ENCODE data around the gene KIF21A. TPM values are rescaled to one million over a fixed set of nuclear protein-coding genes. Genes with fewer than 3 reads are reported as not detected.

KIF21A gene
- total and polyA plus RNA-seq, 2 donors (not counting 3 experiments of a cell fraction or from before 2014, with no cell fraction given), result 1.8 to 10.1 TPM

- ChIA-PET POLR2A (no interaction called here), CTCF (interaction anchor here (1.0 to 1.1 kb wide), 2 partner anchors 14 to 23 kb away, joined by 3 read pairs; no protein-coding TSS in a partner anchor)
- BruUV-seq (replicated peaks), result no TSS peak
- dilution Hi-C loops (cut with MboI; ENCODE audit: extremely low pct_ligation_motif_present, low sequenced_read_pairs) (no loop called here), intact Hi-C loops (cut with micrococcal nuclease) (no loop called here)
- no peak overlapping the region for H2AFZ ChIP-seq (ENCODE audit: low read depth, low read length)
- no peak for TF ChIP-seq FOS (IDR thresholded peaks at IDR 0.05; ENCODE audit: borderline replicate concordance, insufficient read depth, low read length)
- no peak for TF ChIP-seq EZH2 (IDR thresholded peaks at IDR 0.05; ENCODE audit: borderline replicate concordance, low read depth, low read length, severe bottlenecking)
- no peak for TF ChIP-seq POLR2A (IDR thresholded peaks at IDR 0.05; ENCODE audit: low read depth, low read length)
- TF ChIP-seq, protein P1, sequence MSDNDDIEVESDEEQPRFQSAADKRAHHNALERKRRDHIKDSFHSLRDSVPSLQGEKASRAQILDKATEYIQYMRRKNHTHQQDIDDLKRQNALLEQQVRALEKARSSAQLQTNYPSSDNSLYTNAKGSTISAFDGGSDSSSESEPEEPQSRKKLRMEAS (IDR thresholded peaks at IDR 0.05; ENCODE audit: insufficient read depth, insufficient read length), result no peak
- TF ChIP-seq GATA2 (IDR thresholded peaks at IDR 0.05; ENCODE audit: insufficient read depth, insufficient read length, low read depth, low read length), result no peak
- TF ChIP-seq, protein P2, sequence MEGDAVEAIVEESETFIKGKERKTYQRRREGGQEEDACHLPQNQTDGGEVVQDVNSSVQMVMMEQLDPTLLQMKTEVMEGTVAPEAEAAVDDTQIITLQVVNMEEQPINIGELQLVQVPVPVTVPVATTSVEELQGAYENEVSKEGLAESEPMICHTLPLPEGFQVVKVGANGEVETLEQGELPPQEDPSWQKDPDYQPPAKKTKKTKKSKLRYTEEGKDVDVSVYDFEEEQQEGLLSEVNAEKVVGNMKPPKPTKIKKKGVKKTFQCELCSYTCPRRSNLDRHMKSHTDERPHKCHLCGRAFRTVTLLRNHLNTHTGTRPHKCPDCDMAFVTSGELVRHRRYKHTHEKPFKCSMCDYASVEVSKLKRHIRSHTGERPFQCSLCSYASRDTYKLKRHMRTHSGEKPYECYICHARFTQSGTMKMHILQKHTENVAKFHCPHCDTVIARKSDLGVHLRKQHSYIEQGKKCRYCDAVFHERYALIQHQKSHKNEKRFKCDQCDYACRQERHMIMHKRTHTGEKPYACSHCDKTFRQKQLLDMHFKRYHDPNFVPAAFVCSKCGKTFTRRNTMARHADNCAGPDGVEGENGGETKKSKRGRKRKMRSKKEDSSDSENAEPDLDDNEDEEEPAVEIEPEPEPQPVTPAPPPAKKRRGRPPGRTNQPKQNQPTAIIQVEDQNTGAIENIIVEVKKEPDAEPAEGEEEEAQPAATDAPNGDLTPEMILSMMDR (IDR thresholded peaks at IDR 0.05; ENCODE audit: extremely low read depth in 1 of 2, insufficient read depth in 1 of 2, low read depth in 1 of 2, low read length in 2 of 2), result no peak
- no peak for TF ChIP-seq JUN (IDR thresholded peaks at IDR 0.05; ENCODE audit: borderline replicate concordance, insufficient read depth, insufficient read length, low read depth)
- no peak for TF ChIP-seq MYC (IDR thresholded peaks at IDR 0.05; ENCODE audit: low read depth, low read length)
- no peak for TF ChIP-seq POLR2AphosphoS5 (IDR thresholded peaks at IDR 0.05; ENCODE audit: insufficient read depth, low read depth, low read length)
- H3K4me2 ChIP-seq (ENCODE audit: insufficient read depth, low read length), result no peak overlapping the region
- H3K27me3 ChIP-seq (ENCODE audit: control insufficient read depth in 2 of 2, insufficient read depth in 2 of 2, low read length in 2 of 2), result no peaks in the 10 kb centered on the region
- no peaks in the 10 kb centered on the region for H3K4me1 ChIP-seq (ENCODE audit: control insufficient read depth, extremely low read depth, insufficient read depth, low read length)
- H3K4me3 ChIP-seq (replicated peaks in 1 of 3; ENCODE audit: insufficient read depth in 1 of 3, low read depth in 1 of 3, low read length in 3 of 3), result no peak overlapping the region
- no peaks in the 10 kb centered on the region for H3K9me1 ChIP-seq (replicated peaks; ENCODE audit: control insufficient read depth, extremely low read depth, insufficient read depth, low read length)
- DNase-seq (ENCODE audit: low read depth, low spot score) (no peak), FAIRE-seq (no peak)
- H3K9me3 ChIP-seq (replicated peaks; ENCODE audit: control insufficient read depth, insufficient read depth, low read length), result no peaks in the 10 kb centered on the region
- H4K20me1 ChIP-seq (replicated peaks; ENCODE audit: control insufficient read depth, extremely low read depth, insufficient read depth, low read length), result no peaks in the 10 kb centered on the region
- H3K79me2 ChIP-seq (ENCODE audit: control insufficient read depth, insufficient read depth, low read length), result no peaks in the 10 kb centered on the region
- H3K9ac ChIP-seq (replicated peaks; ENCODE audit: extremely low read depth, insufficient read depth, low read length), result no peak overlapping the region
- H3K27ac ChIP-seq (ENCODE audit: insufficient read depth, low read depth, low read length), result no peak overlapping the region
- no peaks in the 10 kb centered on the region for H3K36me3 ChIP-seq (ENCODE audit: control insufficient read depth in 2 of 2, extremely low read depth in 1 of 2, insufficient read depth in 2 of 2, low read length in 2 of 2)
These were observed 47.8 kb upstream of the KIF21A start for GRCh38 chr12:39490500-39491282.

Data from endothelial cell of umbilical vein (primary cell).